ES-I3 (cell line): ENCODE data around the gene HOXC9.
A peak's percentile ranks its signal among the peaks of the same experiment; 100 is the strongest.

Experiments used
- H3K36me3 ChIP-seq: 2 replicates; pipeline ENCODE4 v1.6.1; 2013; ENCODE audit warnings: mild to moderate bottlenecking, low read length, control low read depth, moderate library complexity; ENCODE audit not compliant: insufficient read depth
- H3K4me1 ChIP-seq: 2 replicates; pipeline ENCODE4 v1.6.1; 2013; ENCODE audit warnings: mild to moderate bottlenecking, control low read depth, low read length; ENCODE audit not compliant: insufficient read depth
- H3K9ac ChIP-seq: 2 replicates; pipeline ENCODE4 v1.6.1; 2013; ENCODE audit warnings: low read depth, mild to moderate bottlenecking, low read length, moderate library complexity
- H3K9me3 ChIP-seq: 2 replicates; pipeline ENCODE4 v1.6.1; 2013; ENCODE audit warnings: mild to moderate bottlenecking, low read length, moderate library complexity; ENCODE audit not compliant: control insufficient read depth, insufficient read depth

HOXC9 gene

DNA sequence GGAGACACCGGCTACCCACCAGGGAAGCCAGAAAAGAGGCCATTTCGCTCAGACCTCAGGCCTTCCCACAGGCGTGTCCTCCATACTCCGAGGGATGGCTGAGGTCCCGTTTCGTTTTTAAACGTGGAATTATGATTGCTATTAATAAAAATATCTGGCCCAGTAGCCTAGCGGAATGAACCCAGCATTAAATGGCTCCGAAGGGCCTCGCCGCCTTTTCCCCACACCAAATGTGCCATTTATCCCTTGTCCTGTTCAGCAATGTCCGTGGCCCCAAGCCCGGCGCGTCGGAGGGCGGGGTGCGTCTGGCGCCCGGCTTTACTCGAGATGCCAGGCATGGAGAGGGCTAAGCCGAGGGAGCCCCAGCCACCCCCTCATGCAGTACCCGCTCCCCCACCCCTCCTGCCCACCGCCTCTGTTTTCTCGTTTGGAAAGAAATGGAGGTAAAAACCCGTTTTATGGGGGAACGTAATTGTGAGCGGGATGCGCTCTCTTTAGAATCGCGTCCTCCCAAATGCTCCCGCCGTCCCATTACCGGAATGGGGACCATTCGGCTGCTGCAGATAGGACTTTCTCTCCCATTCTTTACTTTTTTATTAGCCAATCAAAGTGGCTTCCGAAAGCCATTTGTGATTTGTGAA lies 14.5 kb downstream of the HOXC9 start:
- no peaks in the 10 kb centered on the region for H3K4me1 ChIP-seq
- no peaks in the 10 kb centered on the region for H3K9me3 ChIP-seq
- no peak overlapping the region for H3K9ac ChIP-seq

DNA sequence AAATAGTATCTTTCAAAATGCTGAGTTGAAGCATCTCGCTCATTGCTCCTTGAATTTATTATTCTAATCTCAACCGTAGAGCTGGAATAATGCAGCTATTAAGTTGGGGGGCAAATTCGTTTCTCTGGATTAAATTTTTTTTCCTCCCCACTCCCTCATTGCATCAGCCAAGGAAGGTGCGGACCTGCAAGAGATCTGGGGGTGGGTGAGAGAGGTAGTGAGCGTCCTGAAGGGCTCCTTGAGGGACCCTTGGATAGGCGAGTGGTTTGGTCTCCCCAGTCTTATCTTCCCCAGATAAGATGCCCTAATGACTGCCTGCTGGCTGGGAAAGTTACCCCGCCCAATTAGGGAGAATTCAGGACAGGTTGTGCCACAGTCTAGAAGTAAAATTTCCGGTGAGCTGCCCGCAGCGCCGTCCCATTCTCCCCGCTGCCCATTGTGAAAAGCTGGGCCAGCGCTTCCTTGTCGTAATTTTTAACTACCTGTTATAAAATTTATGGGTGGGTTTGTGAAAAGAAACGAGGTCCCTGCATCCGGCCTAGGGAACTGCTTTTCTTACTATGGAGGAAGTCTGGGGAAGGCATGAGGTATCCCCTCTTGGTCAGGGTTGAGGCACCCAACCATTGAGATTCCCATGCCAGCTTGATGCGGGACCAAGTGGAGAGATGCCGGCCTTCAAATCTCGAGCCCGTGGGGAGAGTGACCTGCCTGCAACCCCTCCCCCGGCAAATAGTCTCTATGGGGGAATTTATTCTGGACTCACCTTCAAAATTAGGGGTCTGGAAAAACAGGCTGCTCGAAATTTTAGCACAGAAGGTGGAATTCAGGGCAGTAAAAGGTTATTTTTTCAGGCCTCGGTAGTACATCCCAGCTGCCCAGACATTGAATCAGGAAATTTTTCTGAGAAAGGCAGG lies 15.3 kb downstream of the HOXC9 start:
- Histone ChIP-seq H3K36me3 (no peaks in the 10 kb centered on the region), H3K4me1 (no peaks in the 10 kb centered on the region), H3K9ac (no peak overlapping the region), H3K9me3 (no peaks in the 10 kb centered on the region)

More for the DNA sequence above, 14.5 kb downstream of the HOXC9 start:
- H3K36me3 ChIP-seq = no peaks in the 10 kb centered on the region

DNA sequence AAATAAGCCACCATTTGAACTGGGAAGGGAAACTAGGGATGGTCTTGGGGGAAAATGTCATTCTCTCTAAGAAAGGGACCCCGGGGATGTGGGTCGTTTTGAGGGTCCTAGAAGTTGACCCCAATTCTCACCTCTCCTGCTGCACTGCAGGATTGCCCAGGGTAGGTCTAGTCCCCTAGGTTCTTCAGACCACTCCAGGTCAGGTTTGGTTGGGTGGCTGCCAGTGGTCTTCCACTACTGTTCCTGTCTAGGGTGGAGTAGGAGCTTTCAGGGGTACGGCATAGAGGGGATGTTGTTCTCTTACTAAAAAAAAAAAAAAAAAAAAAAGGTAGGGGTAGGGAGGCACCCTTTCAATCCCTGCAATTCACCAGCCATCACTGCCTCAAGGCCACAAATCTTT lies 16.1 kb downstream of the HOXC9 start:
- no peaks in the 10 kb centered on the region for H3K36me3 ChIP-seq
- H3K9ac ChIP-seq = no peak overlapping the region
- H3K4me1 ChIP-seq = no peaks in the 10 kb centered on the region
- H3K9me3 ChIP-seq = no peaks in the 10 kb centered on the region

DNA sequence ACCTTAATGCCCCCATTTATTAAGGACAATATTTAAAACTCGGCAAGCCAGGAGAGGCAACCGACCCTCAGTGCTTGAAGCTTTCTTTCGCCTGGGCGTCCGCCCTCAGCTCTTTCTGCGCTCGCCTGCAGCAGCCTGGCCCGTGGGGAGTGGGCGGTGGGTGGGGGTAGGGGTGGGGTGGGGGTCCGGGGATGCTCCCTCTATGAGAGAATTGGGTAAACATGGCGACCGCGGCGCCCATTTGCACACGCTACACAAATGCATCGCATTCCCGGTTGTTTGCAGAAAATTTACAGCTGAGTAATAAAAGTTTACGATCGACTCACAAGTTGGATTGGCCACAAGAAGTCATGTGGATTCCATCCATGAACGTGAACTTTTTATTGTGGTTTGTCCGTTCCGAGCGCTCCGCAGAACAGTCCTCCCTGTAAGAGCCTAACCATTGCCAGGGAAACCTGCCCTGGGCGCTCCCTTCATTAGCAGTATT lies 16.6 kb downstream of the HOXC9 start:
- no peaks in the 10 kb centered on the region for H3K4me1 ChIP-seq
- H3K36me3 ChIP-seq = no peaks in the 10 kb centered on the region
- H3K9me3 ChIP-seq = no peaks in the 10 kb centered on the region
- no peak overlapping the region for H3K9ac ChIP-seq

DNA sequence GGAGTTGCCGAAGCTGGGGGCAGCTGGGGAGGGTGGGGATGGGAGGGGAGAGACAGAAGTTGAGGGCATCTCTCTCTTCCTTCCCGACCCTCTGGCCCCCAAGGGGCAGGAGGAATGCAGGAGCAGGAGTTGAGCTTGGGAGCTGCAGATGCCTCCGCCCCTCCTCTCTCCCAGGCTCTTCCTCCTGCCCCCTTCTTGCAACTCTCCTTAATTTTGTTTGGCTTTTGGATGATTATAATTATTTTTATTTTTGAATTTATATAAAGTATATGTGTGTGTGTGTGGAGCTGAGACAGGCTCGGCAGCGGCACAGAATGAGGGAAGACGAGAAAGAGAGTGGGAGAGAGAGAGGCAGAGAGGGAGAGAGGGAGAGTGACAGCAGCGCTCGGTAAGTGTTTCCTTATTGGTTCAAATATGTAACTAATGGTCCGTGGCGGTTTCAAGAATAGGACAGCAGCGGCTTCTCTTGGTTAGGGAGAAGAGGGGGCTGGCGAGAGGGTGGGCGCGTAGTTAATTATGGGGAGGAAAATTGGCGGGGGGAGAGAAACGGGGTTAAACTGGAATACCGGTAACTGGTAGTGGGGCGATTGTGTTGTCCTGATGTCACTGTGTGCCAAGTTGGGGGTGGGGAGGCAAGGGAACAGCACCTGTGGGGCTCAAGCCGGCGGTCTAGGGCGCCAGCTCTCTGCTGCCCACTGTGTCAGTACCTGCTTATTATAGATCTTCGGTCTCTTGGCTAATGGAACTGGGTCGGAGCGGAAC lies 17.2 kb downstream of the HOXC9 start:
- no peaks in the 10 kb centered on the region for H3K36me3 ChIP-seq
- no peaks in the 10 kb centered on the region for H3K4me1 ChIP-seq
- H3K9ac ChIP-seq = peak overlapping the region; percentile 46; the same call in 1 of the 2 replicates
- no peaks in the 10 kb centered on the region for H3K9me3 ChIP-seq

DNA sequence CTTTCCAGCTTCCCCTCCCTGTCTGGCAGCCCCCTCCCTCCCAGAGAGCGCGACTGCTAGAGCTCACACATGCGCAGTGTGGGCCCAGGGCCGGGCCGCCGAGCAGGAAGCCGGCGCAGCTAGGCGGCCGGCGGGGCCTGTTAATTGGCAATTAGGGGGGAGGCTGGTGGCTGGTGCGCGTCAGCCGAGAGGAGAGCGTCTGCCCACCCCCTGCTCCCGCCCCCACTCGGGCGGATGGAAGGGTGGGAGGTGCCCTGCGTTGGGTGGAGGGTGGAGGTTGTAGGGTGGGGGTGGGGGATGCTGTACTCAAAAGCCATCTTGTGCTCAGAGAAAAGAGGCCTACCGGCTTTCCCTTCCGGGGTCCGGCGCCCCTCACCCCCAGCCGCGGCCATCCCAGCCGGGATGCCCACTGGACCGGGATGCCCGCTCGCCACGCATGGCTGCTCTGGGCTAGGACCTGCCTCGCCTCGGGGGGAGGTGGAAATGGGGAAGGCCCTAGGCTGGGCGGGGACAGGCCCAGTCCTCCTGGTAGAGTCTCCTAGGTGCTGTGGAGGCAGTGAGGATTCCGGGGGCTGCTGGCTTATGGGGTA lies 18.0 kb downstream of the HOXC9 start:
- no peaks in the 10 kb centered on the region for H3K36me3 ChIP-seq
- H3K9ac ChIP-seq = peak overlapping the region; percentile 46; the same call in 1 of the 2 replicates
- H3K9me3 ChIP-seq = no peaks in the 10 kb centered on the region
- no peaks in the 10 kb centered on the region for H3K4me1 ChIP-seq

DNA sequence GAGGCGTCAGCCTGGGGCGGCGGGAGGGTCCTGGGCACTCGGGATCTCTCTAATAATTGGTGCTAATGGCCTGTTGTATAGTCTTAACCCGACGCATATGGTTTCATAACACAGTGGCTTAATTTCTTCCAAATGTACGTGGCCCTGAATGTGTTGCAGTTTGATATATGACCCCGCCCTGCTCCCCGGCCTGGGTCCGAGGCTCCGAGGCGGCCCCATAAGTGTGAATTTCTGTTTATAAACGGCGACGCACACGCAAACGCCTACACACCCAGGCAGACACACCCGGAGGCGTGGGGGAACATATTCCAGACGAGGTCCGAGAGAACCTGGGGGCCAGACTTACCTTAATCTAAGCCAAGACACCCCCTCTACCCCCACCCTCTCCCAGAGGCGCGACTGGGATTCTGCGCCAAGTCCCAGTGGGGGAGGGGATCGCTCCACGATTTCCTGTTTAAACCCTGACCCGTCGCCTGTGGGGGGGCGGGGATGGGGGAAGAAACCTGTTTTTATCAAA lies 18.6 kb downstream of the HOXC9 start:
- H3K4me1 ChIP-seq = no peaks in the 10 kb centered on the region
- no peaks in the 10 kb centered on the region for H3K9me3 ChIP-seq
- H3K36me3 ChIP-seq = no peaks in the 10 kb centered on the region
- H3K9ac ChIP-seq = peak overlapping the region; percentile 46; the same call in 1 of the 2 replicates

DNA sequence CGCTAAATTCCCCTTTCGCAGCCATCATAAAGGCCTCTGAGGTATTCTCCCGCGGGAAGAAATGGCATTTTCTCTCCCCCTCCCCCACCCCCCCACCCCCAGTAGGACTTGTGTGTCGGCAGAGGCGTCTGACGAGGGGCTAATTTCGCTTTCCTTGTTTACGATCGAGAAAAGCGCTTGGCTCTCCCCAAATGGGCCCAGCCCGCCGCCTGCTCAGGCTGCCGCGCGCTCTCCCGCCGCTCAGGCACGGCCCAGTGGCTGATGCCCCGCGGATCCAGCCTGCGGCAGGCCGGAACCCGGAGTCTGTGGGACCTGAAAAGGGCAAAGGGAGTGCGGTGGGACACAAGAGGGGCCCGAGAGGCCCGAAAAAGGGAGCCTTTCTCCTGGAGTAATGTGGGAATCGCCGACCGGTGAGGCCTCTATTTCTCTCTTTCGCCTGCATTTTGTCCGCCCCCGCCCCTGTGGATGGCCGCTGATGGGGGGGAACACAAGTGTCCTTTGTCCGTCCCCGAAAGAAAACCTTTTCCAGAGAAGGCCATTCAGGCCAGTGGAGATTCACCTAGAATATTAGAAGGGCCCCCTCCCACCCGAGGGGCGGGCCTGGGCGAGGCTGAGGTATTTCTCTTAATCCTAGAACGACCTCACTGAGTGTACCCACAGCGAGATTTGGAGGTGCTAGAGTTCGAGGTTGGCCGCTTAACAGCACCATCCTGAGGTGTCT lies 19.3 kb downstream of the HOXC9 start:
- Histone ChIP-seq H3K36me3 (no peaks in the 10 kb centered on the region), H3K9me3 (no peaks in the 10 kb centered on the region), H3K9ac (no peak overlapping the region; the same call in 1 of the 2 replicates), H3K4me1 (no peaks in the 10 kb centered on the region)

DNA sequence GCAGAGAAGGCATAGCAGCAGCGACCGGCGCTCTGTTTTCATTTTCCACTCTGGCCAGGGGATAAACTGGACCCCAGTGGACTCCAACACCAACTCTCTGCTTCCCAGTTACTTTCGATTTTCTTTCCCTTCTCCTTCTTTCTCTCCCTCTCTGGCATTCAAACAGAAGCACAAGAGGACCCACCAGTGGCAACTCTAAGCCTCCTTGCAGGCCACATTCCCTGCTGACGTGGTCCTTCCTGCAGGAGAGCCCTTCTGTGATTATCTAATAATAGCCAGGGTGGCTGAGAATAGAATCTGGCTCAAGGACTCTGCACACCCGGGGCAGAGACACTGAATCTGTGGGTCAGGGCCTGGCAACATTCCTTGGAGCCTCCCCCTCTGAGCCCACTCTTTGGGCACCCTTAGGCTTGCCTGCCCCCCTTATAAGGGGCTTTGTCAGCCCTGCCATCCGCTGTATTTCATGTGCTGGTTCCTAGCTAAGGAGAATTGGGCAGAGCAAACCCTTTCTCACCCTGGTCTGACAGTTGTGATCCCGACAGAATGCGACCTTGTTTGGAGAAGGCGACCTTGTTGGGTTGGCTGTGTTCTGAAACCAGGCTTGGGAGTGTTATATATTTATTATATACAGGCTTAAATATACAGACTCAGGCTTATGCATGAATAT lies 20.1 kb downstream of the HOXC9 start:
- Histone ChIP-seq H3K36me3 (no peaks in the 10 kb centered on the region), H3K9me3 (no peaks in the 10 kb centered on the region), H3K9ac (no peak overlapping the region), H3K4me1 (no peaks in the 10 kb centered on the region)

DNA sequence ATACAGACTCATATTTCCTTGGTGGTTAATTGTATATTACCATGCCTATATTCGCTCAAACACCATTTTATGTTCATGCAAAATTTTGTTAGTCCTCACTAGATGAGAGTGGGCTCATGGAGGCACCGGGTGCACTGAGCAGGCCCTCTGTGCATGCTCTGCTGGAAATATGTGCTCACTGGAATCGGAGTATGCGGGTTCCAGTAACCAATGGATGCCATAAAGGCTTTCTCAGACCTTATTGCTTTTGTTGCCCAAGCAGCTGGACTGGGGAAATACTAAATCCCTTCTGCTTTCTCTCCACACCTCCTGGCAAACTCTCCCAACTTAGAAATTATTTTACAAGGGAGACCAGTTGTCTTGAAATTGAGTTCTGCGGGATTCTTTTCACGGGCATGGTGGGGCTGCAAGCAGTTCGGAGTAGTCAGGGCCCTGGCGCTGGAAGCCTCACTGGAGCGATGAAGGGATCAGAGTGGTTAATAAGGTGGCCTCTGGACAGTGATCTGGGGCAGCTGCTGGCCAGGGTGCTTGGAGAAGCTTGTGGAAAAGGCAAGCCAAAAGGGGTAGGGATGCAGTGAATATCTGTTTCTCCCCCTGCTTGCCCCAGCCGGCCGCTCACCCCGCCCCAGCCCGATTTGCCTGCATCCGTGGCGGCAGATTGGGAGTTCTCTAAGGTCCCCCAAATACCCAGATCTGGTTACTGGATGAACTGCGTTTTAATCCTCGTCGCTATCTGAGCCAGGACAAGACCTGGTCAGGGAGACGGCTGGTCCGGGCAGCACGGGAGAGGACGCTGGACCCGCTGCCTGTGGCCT lies 20.8 kb downstream of the HOXC9 start:
- no peak overlapping the region for H3K9ac ChIP-seq
- no peaks in the 10 kb centered on the region for H3K36me3 ChIP-seq
- no peaks in the 10 kb centered on the region for H3K9me3 ChIP-seq
- no peaks in the 10 kb centered on the region for H3K4me1 ChIP-seq

DNA sequence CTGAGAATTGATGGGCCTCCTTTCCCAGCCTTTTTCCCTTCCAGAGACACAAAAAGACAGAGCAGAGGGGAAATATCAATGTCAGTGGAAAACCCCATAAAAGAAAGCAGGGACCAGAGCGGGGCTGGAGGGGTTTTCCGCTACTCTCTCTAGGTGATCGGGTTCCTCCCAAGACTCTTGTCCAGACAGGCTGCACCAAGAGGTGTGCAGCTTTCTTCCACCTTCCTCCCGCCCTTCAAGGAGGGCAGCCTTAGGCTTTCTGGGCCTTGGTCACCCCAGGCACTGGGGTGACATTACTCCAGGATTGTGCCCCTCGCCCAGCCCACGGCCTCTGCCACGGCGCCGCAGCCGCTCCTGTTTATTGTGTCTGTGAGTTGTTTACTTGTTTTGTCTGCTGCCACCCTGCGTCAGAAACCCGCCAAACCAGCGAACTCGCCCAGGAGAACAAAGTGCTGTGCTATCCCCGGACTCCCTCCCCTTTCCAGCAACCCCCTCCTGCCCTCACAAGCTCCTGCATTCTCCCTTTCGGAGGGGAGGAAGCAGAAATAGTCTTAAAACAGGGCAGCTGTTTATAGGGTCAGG lies 21.6 kb downstream of the HOXC9 start:
- H3K9ac ChIP-seq = no peak overlapping the region

More for the DNA sequence above, 21.6 kb downstream of the HOXC9 start:
- H3K36me3 ChIP-seq = no peaks in the 10 kb centered on the region
- no peaks in the 10 kb centered on the region for H3K4me1 ChIP-seq
- H3K9me3 ChIP-seq = no peaks in the 10 kb centered on the region
